Measurements from ENCODE around the gene KRT76. TPM values are rescaled to one million over a fixed set of nuclear protein-coding genes. Genes with fewer than 3 reads are reported as not detected.

KRT76 gene
- total RNA-seq, 4 donors from 2014 or later: not detected

DNA sequence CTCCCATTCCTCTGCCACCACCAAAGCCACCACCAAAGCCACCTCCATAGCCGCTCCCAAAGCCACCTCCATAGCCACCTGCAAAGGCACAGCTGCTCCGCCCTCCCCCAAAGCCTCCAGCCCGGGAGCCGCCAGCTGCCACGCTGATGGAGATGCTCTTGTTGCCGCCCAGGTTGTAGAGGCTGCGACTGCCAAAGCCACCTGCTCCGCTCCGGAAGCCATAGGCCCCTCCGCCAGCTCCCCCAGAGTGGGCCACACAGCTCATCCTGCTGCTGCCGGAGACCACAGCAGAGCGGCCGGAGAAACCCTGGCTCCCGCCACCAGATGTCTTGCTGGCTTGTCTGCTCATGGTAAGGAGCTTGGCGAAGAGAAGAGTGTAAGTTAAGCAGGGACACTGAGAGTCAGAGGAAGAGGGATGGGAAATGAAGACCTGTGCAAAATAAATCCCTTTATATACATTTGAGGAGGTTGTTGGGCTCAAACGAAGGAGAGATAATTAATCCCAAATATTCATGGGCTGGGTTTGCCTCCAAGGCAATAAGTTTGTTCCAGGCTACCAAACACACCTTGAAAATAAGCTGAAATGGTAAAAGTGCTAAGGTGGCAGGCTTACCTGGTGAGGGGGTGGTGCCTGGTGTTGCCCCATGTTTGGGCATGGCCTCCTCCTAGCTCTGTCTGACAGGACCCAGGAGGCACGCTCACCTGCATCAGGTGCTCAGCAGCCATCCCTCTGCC lies 18.7 kb upstream of the KRT76 start, which contains the start of gene KRT3:
Gene KRT3 (minus strand): TSS at position 424 of the 735 bp plus-strand sequence. CDS start 75 bp downstream, at position 349.
- TF ChIP-seq, protein P1, sequence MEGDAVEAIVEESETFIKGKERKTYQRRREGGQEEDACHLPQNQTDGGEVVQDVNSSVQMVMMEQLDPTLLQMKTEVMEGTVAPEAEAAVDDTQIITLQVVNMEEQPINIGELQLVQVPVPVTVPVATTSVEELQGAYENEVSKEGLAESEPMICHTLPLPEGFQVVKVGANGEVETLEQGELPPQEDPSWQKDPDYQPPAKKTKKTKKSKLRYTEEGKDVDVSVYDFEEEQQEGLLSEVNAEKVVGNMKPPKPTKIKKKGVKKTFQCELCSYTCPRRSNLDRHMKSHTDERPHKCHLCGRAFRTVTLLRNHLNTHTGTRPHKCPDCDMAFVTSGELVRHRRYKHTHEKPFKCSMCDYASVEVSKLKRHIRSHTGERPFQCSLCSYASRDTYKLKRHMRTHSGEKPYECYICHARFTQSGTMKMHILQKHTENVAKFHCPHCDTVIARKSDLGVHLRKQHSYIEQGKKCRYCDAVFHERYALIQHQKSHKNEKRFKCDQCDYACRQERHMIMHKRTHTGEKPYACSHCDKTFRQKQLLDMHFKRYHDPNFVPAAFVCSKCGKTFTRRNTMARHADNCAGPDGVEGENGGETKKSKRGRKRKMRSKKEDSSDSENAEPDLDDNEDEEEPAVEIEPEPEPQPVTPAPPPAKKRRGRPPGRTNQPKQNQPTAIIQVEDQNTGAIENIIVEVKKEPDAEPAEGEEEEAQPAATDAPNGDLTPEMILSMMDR (IDR thresholded peaks at IDR 0.05; ENCODE audit: low read depth): no peak

GRCh38 chr12:52794479-52795331 lies 17.6 kb upstream of the KRT76 start:
- TF ChIP-seq, protein P1 (IDR thresholded peaks at IDR 0.05; ENCODE audit: low read depth): no peak

GRCh38 chr12:52792185-52793029 lies 15.3 kb upstream of the KRT76 start:
- TF ChIP-seq, protein P1 (IDR thresholded peaks at IDR 0.05; ENCODE audit: low read depth): no peak

DNA sequence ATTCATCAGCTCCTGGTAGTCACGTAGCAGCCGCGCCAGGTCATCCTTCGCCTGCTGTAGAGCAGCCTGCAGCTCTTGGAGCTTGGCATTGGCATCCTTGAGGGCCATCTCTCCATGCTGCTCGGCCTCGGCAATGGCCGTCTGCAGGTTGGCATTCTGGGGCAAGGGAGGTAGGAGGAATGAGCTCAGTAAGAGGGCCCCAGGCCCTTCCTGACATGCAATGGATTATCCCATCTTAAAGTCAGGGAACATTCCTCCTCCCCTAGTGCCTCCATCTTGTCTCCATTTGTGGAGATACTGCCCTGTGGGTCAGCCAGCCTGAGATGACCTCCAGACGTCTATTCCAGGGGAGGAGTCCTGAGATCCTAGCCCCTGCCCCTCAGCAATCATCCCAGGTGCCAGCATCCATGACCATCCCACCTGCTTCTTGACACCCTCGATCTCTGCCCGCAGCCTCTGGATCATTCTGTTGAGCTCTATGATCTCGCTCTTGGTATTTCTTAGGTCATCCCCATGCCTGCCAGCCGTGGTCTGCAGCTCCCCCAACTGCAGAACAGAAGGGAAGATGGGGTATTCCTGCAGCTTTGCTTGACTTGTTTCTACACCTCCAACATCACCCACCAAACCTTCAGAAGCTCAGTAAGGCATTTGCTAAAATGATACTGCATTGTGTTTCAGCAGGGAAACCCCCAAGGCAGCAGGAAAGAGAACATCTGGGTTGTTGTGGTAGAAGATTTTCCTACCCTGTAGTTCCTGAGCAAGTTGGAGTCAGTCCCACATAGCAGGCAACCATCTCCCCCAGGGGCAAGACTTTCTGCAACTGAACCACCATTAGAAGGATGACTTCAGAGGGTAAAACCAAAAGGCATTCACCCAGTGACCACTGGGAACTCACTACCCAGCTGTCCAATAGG lies 14.4 kb upstream of the KRT76 start:
- TF ChIP-seq, protein P1 (IDR thresholded peaks at IDR 0.05; ENCODE audit: low read depth): no peak

DNA sequence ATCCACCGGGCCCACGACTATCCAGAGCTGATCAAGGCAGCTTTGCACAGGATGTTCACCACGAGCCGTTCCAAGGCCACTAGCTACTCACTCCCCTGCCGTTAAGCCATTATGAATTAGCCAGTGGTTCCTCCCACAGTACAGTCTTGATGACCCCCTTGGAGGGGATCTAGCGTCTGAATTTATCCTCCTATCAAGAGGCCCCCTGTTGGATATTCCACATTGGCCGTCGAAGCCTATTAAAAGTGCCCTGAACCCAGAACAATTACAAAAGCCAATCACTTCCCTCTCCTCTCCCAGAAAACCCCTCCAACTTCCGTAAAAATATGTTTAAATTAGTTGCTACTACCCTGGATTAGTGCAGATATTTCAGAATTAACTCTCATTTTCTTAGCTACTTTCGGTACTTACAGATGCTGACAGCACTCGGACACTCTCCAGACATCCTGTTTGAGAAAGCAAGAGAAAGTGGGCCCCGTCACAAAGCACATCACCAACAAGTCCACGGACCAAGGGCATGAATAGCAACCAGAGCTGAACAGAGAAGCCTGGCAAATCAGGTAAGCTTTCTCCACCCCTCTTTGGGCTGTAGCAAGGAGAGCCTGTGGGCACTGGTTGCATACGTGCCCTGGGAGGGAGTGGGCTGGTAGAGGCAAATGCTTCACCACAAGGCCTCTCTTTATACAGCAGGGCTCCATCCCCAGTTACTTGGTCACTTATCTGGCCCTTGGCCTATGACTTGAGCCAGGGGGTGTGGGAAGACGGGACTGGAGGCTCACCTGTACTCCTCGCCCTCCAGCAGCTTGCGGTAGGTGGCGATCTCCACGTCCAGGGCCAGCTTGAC lies 13.5 kb upstream of the KRT76 start:
- TF ChIP-seq, protein P1 (IDR thresholded peaks at IDR 0.05; ENCODE audit: low read depth): no peak
